ENCODE data around the gene PFN4. TPM values are rescaled to one million over a fixed set of nuclear protein-coding genes. Genes with fewer than 3 reads are reported as not detected.
A peak's percentile ranks its signal among the peaks of the same experiment; 100 is the strongest.

PFN4 gene
- total and polyA plus RNA-seq, 2 experiments from 2014 or later, result 0.28 TPM; not detected in 1

GRCh38 chr2:24122366-24123194, 554 bp downstream of the PFN4 start:
- no peaks in the 10 kb centered on the region for H3K9me3 Mint-ChIP-seq
- H3K27ac Mint-ChIP-seq, result no peak overlapping the region
- ATAC-seq (peak; percentile 70), DNase-seq (ENCODE audit: low spot score) (peak; percentile 72)
- Histone ChIP-seq H3K27me3 (ENCODE audit: insufficient read depth) (peaks cover 11% of the 10 kb centered on the region), H3K36me3 (ENCODE audit: insufficient read depth) (no peaks in the 10 kb centered on the region), H4K20me1 (replicated peaks; ENCODE audit: insufficient read depth) (no peaks in the 10 kb centered on the region), H3K79me2 (replicated peaks; ENCODE audit: insufficient read depth) (no peaks in the 10 kb centered on the region), H3F3A (replicated peaks; ENCODE audit: low read depth) (no peaks in the 10 kb centered on the region), H3K4me2 (peak overlapping the region; percentile 89), H2AFZ (peak overlapping the region; percentile 96), H3K4me3 (peak overlapping the region; percentile 64), H3K9me2 (ENCODE audit: insufficient read depth) (no peaks in the 10 kb centered on the region), H3K27ac (ENCODE audit: low read depth) (no peak overlapping the region), H3K4me1 (ENCODE audit: insufficient read depth) (peaks cover 24% of the 10 kb centered on the region)
- H3K27me3 Mint-ChIP-seq (ENCODE audit: insufficient read depth, low read depth, poor library complexity), result peaks cover 2% of the 10 kb centered on the region
- TF ChIP-seq ZNF462 (CRISPR knock-in tag; IDR thresholded peaks at IDR 0.05) (no peak), CTCF (conservative IDR thresholded peaks at IDR 0.05; ENCODE audit: low read depth in 2 of 2) (no peak), ETS1 (IDR thresholded peaks at IDR 0.05) (no peak), CREB1 (CRISPR knock-in tag; IDR thresholded peaks at IDR 0.05; ENCODE audit: low read depth) (no peak), EZH2phosphoT487 (IDR thresholded peaks at IDR 0.05; ENCODE audit: unreplicated experiment) (no peak), POLR2AphosphoS5 (IDR thresholded peaks at IDR 0.05; ENCODE audit: low read depth) (no peak), ZNF114 (CRISPR knock-in tag; IDR thresholded peaks at IDR 0.05) (no peak), JUNB (IDR thresholded peaks at IDR 0.05; ENCODE audit: unreplicated experiment) (no peak), REST (IDR thresholded peaks at IDR 0.05; ENCODE audit: unreplicated experiment) (no peak), NANOG (IDR thresholded peaks at IDR 0.05; ENCODE audit: borderline replicate concordance) (no peak), STAT1 (IDR thresholded peaks at IDR 0.05; ENCODE audit: unreplicated experiment) (no peak), EZH2 (IDR thresholded peaks at IDR 0.05; ENCODE audit: low read depth, unreplicated experiment) (no peak), ZNF331 (CRISPR knock-in tag; IDR thresholded peaks at IDR 0.05; ENCODE audit: low read depth) (no peak)
- peaks cover 23% of the 10 kb centered on the region for H3K4me1 Mint-ChIP-seq
- no peaks in the 10 kb centered on the region for H3K36me3 Mint-ChIP-seq (ENCODE audit: low read depth)
- H3K4me3 Mint-ChIP-seq, result peak overlapping the region; percentile 78

Measured in GM23338 (cell line).